ENCODE data around the gene DUSP1.
"Not testable (repeated sequence)": the region's sequence is repeated elsewhere in the genome, so short reads cannot be mapped to it uniquely, and the experiment has no call there.

The DUSP1 gene

GRCh38 chr5:172789687-172790495 lies 18.9 kb upstream of the DUSP1 start:
- no peaks in the 10 kb centered on the region for H3K36me3 ChIP-seq (ENCODE audit: control insufficient read depth, insufficient read depth, low read length)
- DNase-seq, result no peak
- no peaks in the 10 kb centered on the region for H3K27me3 ChIP-seq (replicated peaks; ENCODE audit: control insufficient read depth, insufficient read depth, low read length, poor library complexity, severe bottlenecking)
- H3K9me3 ChIP-seq (ENCODE audit: control insufficient read depth, low read length), result no peaks in the 10 kb centered on the region
- H3K4me1 ChIP-seq (ENCODE audit: control insufficient read depth, insufficient read depth, low read length, poor library complexity, severe bottlenecking), result no peaks in the 10 kb centered on the region
- no peak overlapping the region for H3K27ac ChIP-seq (ENCODE audit: insufficient read depth, low read length, poor library complexity, severe bottlenecking)
- H3K4me3 ChIP-seq (ENCODE audit: insufficient read depth, low read depth, low read length, poor library complexity, severe bottlenecking), result no peak overlapping the region

- Histone ChIP-seq H3K4me3 (ENCODE audit: insufficient read depth, low read depth, low read length, poor library complexity, severe bottlenecking) (no peak overlapping the region), H3K36me3 (ENCODE audit: control insufficient read depth, insufficient read depth, low read length) (no peaks in the 10 kb centered on the region), H3K9me3 (ENCODE audit: control insufficient read depth, low read length) (no peaks in the 10 kb centered on the region), H3K4me1 (ENCODE audit: control insufficient read depth, insufficient read depth, low read length, poor library complexity, severe bottlenecking) (no peaks in the 10 kb centered on the region), H3K27ac (ENCODE audit: insufficient read depth, low read length, poor library complexity, severe bottlenecking) (no peak overlapping the region), H3K27me3 (replicated peaks; ENCODE audit: control insufficient read depth, insufficient read depth, low read length, poor library complexity, severe bottlenecking) (no peaks in the 10 kb centered on the region)
- no peak for DNase-seq
These were observed 18.0 kb upstream of the DUSP1 start for GRCh38 chr5:172788771-172789686.

- not testable (repeated sequence) for H3K36me3 ChIP-seq (ENCODE audit: control insufficient read depth, insufficient read depth, low read length); H3K9me3 ChIP-seq (ENCODE audit: control insufficient read depth, low read length); DNase-seq; H3K27me3 ChIP-seq (replicated peaks; ENCODE audit: control insufficient read depth, insufficient read depth, low read length, poor library complexity, severe bottlenecking); H3K4me3 ChIP-seq (ENCODE audit: insufficient read depth, low read depth, low read length, poor library complexity, severe bottlenecking); H3K4me1 ChIP-seq (ENCODE audit: control insufficient read depth, insufficient read depth, low read length, poor library complexity, severe bottlenecking); H3K27ac ChIP-seq (ENCODE audit: insufficient read depth, low read length, poor library complexity, severe bottlenecking)
These were observed 16.5 kb upstream of the DUSP1 start for GRCh38 chr5:172787538-172787937.

GRCh38 chr5:172786736-172787462 lies 15.9 kb upstream of the DUSP1 start:
- no peak overlapping the region for H3K27ac ChIP-seq (ENCODE audit: insufficient read depth, low read length, poor library complexity, severe bottlenecking)
- no peak overlapping the region for H3K4me3 ChIP-seq (ENCODE audit: insufficient read depth, low read depth, low read length, poor library complexity, severe bottlenecking)
- no peaks in the 10 kb centered on the region for H3K36me3 ChIP-seq (ENCODE audit: control insufficient read depth, insufficient read depth, low read length)
- DNase-seq, result no peak
- no peaks in the 10 kb centered on the region for H3K9me3 ChIP-seq (ENCODE audit: control insufficient read depth, low read length)
- no peaks in the 10 kb centered on the region for H3K27me3 ChIP-seq (replicated peaks; ENCODE audit: control insufficient read depth, insufficient read depth, low read length, poor library complexity, severe bottlenecking)
- H3K4me1 ChIP-seq (ENCODE audit: control insufficient read depth, insufficient read depth, low read length, poor library complexity, severe bottlenecking), result no peaks in the 10 kb centered on the region

- no peaks in the 10 kb centered on the region for H3K9me3 ChIP-seq (ENCODE audit: control insufficient read depth, low read length)
- no peak overlapping the region for H3K27ac ChIP-seq (ENCODE audit: insufficient read depth, low read length, poor library complexity, severe bottlenecking)
- no peaks in the 10 kb centered on the region for H3K4me1 ChIP-seq (ENCODE audit: control insufficient read depth, insufficient read depth, low read length, poor library complexity, severe bottlenecking)
- no peaks in the 10 kb centered on the region for H3K27me3 ChIP-seq (replicated peaks; ENCODE audit: control insufficient read depth, insufficient read depth, low read length, poor library complexity, severe bottlenecking)
- H3K36me3 ChIP-seq (ENCODE audit: control insufficient read depth, insufficient read depth, low read length), result no peaks in the 10 kb centered on the region
- H3K4me3 ChIP-seq (ENCODE audit: insufficient read depth, low read depth, low read length, poor library complexity, severe bottlenecking), result no peak overlapping the region
- no peak for DNase-seq
These were observed 14.6 kb upstream of the DUSP1 start for GRCh38 chr5:172785429-172786088.

- H3K27ac ChIP-seq (ENCODE audit: insufficient read depth, low read length, poor library complexity, severe bottlenecking); H3K36me3 ChIP-seq (ENCODE audit: control insufficient read depth, insufficient read depth, low read length); H3K9me3 ChIP-seq (ENCODE audit: control insufficient read depth, low read length); H3K27me3 ChIP-seq (replicated peaks; ENCODE audit: control insufficient read depth, insufficient read depth, low read length, poor library complexity, severe bottlenecking); H3K4me1 ChIP-seq (ENCODE audit: control insufficient read depth, insufficient read depth, low read length, poor library complexity, severe bottlenecking); H3K4me3 ChIP-seq (ENCODE audit: insufficient read depth, low read depth, low read length, poor library complexity, severe bottlenecking); DNase-seq: not testable (repeated sequence)
These were observed 13.2 kb upstream of the DUSP1 start for GRCh38 chr5:172784162-172784561.

GRCh38 chr5:172783319-172783718 lies 12.3 kb upstream of the DUSP1 start:
- DNase-seq; H3K36me3 ChIP-seq (ENCODE audit: control insufficient read depth, insufficient read depth, low read length); H3K4me1 ChIP-seq (ENCODE audit: control insufficient read depth, insufficient read depth, low read length, poor library complexity, severe bottlenecking); H3K9me3 ChIP-seq (ENCODE audit: control insufficient read depth, low read length); H3K27ac ChIP-seq (ENCODE audit: insufficient read depth, low read length, poor library complexity, severe bottlenecking); H3K27me3 ChIP-seq (replicated peaks; ENCODE audit: control insufficient read depth, insufficient read depth, low read length, poor library complexity, severe bottlenecking); H3K4me3 ChIP-seq (ENCODE audit: insufficient read depth, low read depth, low read length, poor library complexity, severe bottlenecking): not testable (repeated sequence)

- no peak overlapping the region for H3K27ac ChIP-seq (ENCODE audit: insufficient read depth, low read length, poor library complexity, severe bottlenecking)
- no peaks in the 10 kb centered on the region for H3K9me3 ChIP-seq (ENCODE audit: control insufficient read depth, low read length)
- H3K27me3 ChIP-seq (replicated peaks; ENCODE audit: control insufficient read depth, insufficient read depth, low read length, poor library complexity, severe bottlenecking), result no peaks in the 10 kb centered on the region
- no peak for DNase-seq
- H3K4me3 ChIP-seq (ENCODE audit: insufficient read depth, low read depth, low read length, poor library complexity, severe bottlenecking), result no peak overlapping the region
- H3K36me3 ChIP-seq (ENCODE audit: control insufficient read depth, insufficient read depth, low read length), result no peaks in the 10 kb centered on the region
- peaks cover 9% of the 10 kb centered on the region for H3K4me1 ChIP-seq (ENCODE audit: control insufficient read depth, insufficient read depth, low read length, poor library complexity, severe bottlenecking)
These were observed 11.4 kb upstream of the DUSP1 start for GRCh38 chr5:172782169-172783039.
